DND-41 (cell line): ENCODE results near the gene RGS9BP.

ENCODE experiments used
- ATAC-seq: fragments of 200-7000 bp; cut with Tn5 transposase; 3 replicates; pipeline ENCODE4 v1.9.1; 2021; ENCODE audit warnings: low read depth; ENCODE audit not compliant: insufficient read depth
- DNase-seq: peaks from one replicate; pipeline ENCODE4 v3.0.0-alpha.2; 2020
- H2AFZ ChIP-seq: 2 replicates; pipeline ENCODE4 v1.6.0; 2012; ENCODE audit warnings: low read depth, low read length
- H3K27ac ChIP-seq: 2 replicates; pipeline ENCODE4 v1.5.1; 2012; ENCODE audit warnings: low read length, inconsistent platforms
- H3K27me3 ChIP-seq: fragments of 200-600 bp; sonication (generic); 2 replicates; pipeline ENCODE4 v1.6.0; 2012; ENCODE audit warnings: low read length, mild to moderate bottlenecking, inconsistent platforms; ENCODE audit not compliant: insufficient read depth, poor library complexity
- H3K36me3 ChIP-seq: 2 replicates; pipeline ENCODE4 v1.5.1; 2012; ENCODE audit warnings: low read length, inconsistent platforms; ENCODE audit not compliant: insufficient read depth
- H3K4me1 ChIP-seq: 2 replicates; pipeline ENCODE4 v1.5.1; 2012; ENCODE audit warnings: mild to moderate bottlenecking, low read length; ENCODE audit not compliant: insufficient read depth
- H3K4me2 ChIP-seq: 2 replicates; pipeline ENCODE4 v1.6.0; 2012; ENCODE audit warnings: mild to moderate bottlenecking, moderate library complexity, low read length, inconsistent platforms; ENCODE audit not compliant: insufficient read depth
- H3K4me3 ChIP-seq, 2 experiments: fragments of 200-600 bp in 1 of 2; shearing (Covaris generic) in 1 of 2; 2 replicates each; pipeline ENCODE4 v1.5.1; 2012 to 2016; ENCODE audit warnings: inconsistent platforms in 2 of 2, low read length in 2 of 2, mild to moderate bottlenecking in 2 of 2, low read depth in 1 of 2, moderate library complexity in 1 of 2
- H3K79me2 ChIP-seq: 2 replicates; pipeline ENCODE4 v1.6.0; 2012; ENCODE audit warnings: low read length, inconsistent platforms; ENCODE audit not compliant: insufficient read depth
- H3K9ac ChIP-seq: 2 replicates; pipeline ENCODE4 v1.6.0; 2012; ENCODE audit warnings: low read depth, mild to moderate bottlenecking, inconsistent platforms, low read length, moderate library complexity
- H3K9me3 ChIP-seq: 2 replicates; pipeline ENCODE4 v1.5.1; 2012; ENCODE audit warnings: low read length, moderate library complexity, mild to moderate bottlenecking, inconsistent platforms; ENCODE audit not compliant: insufficient read depth, severe bottlenecking
- H4K20me1 ChIP-seq: 2 replicates; pipeline ENCODE4 v1.6.0; 2012; ENCODE audit warnings: low read length; ENCODE audit not compliant: insufficient read depth
- CTCF ChIP-seq: IDR thresholded peaks from 2 replicates; pipeline ENCODE4 v1.5.1; 2012; ENCODE audit warnings: borderline replicate concordance, low read length, moderate library complexity, mild to moderate bottlenecking; ENCODE audit not compliant: poor library complexity, severe bottlenecking; ENCODE audit errors: extremely low read depth
- EZH2 ChIP-seq: IDR thresholded peaks from 3 replicates; pipeline ENCODE4 v1.6.1; 2012; ENCODE audit warnings: borderline replicate concordance, low read depth, mild to moderate bottlenecking, moderate library complexity, low read length, inconsistent platforms; ENCODE audit not compliant: severe bottlenecking

RGS9BP gene

GRCh38 chr19:32671883-32672593, 3.6 kb upstream of the RGS9BP start:
- Histone ChIP-seq H3K9ac (no peak overlapping the region), H3K4me3 (no peak overlapping the region), H3K4me1 (peaks cover 32% of the 10 kb centered on the region), H3K9me3 (no peaks in the 10 kb centered on the region), H3K79me2 (peaks cover 75% of the 10 kb centered on the region), H3K27ac (no peak overlapping the region), H4K20me1 (peaks cover 64% of the 10 kb centered on the region), H2AFZ (no peak overlapping the region), H3K4me2 (peak overlapping the region; percentile 84), H3K27me3 (no peaks in the 10 kb centered on the region), H3K36me3 (peaks cover 11% of the 10 kb centered on the region)
- DNase-seq (no peak), ATAC-seq (no peak)
- no peak for TF ChIP-seq CTCF
- no peak for TF ChIP-seq EZH2

DNA sequence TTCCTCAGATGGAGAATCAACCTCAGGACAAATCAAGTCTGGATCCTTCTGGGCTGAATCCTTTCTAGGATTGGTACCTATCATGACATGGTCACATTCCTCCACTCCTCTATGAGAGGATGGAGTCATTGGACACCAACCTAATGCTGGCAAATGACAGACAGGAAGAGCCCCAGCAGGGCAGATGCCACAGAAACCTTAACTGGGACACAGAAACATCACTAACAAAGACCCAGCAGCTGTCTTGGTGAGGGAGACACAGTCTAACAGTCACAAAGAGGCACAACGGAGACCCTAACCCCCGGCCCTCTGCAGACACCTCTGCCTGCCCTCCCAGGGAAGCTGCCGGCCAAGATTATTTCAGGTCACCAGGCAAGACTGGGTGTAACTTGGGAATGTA, 2.8 kb upstream of the RGS9BP start:
- no peak overlapping the region for H3K9ac ChIP-seq
- peak overlapping the region; percentile 84 for H3K4me2 ChIP-seq
- no peak for ATAC-seq

DNA sequence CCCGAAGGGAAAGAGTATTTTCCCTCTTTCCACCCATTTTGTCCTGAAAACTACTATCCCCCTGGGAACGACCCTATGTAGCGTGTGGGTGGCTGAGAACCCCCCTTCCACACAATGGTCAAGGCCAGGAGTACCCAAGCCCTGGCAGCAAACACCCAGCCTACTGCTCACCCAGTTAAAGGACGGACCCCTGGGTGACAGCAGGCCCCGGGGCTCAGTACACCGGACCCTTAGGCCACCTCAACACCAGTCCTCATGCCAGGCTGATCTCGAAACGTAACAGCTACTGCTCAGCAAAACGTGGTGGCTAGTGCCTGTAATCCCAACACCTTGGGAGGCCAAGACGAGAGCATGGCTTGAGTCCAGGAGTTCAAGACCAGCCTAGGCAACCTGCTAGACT, 2.1 kb upstream of the RGS9BP start:
- Histone ChIP-seq H4K20me1 (peaks cover 55% of the 10 kb centered on the region), H3K4me1 (peaks cover 32% of the 10 kb centered on the region), H2AFZ (no peak overlapping the region), H3K36me3 (peaks cover 11% of the 10 kb centered on the region), H3K9me3 (no peaks in the 10 kb centered on the region), H3K27me3 (no peaks in the 10 kb centered on the region), H3K4me3 (peak overlapping the region in 1 of 2 experiments; percentile 98; a peak in 2 of 4 replicates), H3K4me2 (peak overlapping the region; percentile 84), H3K9ac (peak overlapping the region; percentile 79), H3K27ac (no peak overlapping the region), H3K79me2 (peaks cover 62% of the 10 kb centered on the region)
- TF ChIP-seq EZH2 (no peak), CTCF (no peak)
- no peak for ATAC-seq
- DNase-seq = no peak

More for the DNA sequence above, 2.8 kb upstream of the RGS9BP start:
- no peak for TF ChIP-seq CTCF
- TF ChIP-seq EZH2 = no peak
- Histone ChIP-seq H4K20me1 (peaks cover 63% of the 10 kb centered on the region), H3K4me1 (peaks cover 32% of the 10 kb centered on the region), H3K27me3 (no peaks in the 10 kb centered on the region), H3K27ac (no peak overlapping the region), H3K36me3 (peaks cover 11% of the 10 kb centered on the region), H2AFZ (no peak overlapping the region), H3K4me3 (0 out of 4 replicates have a peak overlapping the region, but pooled peaks of 1 of the 2 experiments have one; percentile 98), H3K79me2 (peaks cover 69% of the 10 kb centered on the region), H3K9me3 (no peaks in the 10 kb centered on the region)
- DNase-seq = no peak
